Kidney epithelial cell (primary cell): Measurements from ENCODE around the gene CYBC1. TPM values are rescaled to one million over a fixed set of nuclear protein-coding genes. Genes with fewer than 3 reads are reported as not detected.

Experiments used
- DNase-seq: peaks from one replicate; pipeline ENCODE4 v3.0.0-alpha.2; 2010; ENCODE audit warnings: low read depth
- H3K27me3 ChIP-seq: 2 replicates; pipeline ENCODE4 v1.6.0; 2011; ENCODE audit warnings: low read length; ENCODE audit not compliant: control insufficient read depth, insufficient read depth
- H3K36me3 ChIP-seq: 2 replicates; pipeline ENCODE4 v1.5.1; 2011; ENCODE audit warnings: low read length; ENCODE audit not compliant: control insufficient read depth, insufficient read depth
- H3K4me3 ChIP-seq: 2 replicates; pipeline ENCODE4 v1.5.1; 2011; ENCODE audit warnings: low read depth, mild to moderate bottlenecking, control low read depth, low read length
- CTCF ChIP-seq: IDR thresholded peaks from 2 replicates; pipeline ENCODE4 v1.5.1; 2011; ENCODE audit warnings: mild to moderate bottlenecking, moderate library complexity, low read length, control low read depth, inconsistent platforms; ENCODE audit not compliant: insufficient read depth, poor library complexity, severe bottlenecking
- total RNA-seq: library from RNA; depleted of rRNA; stranded (reverse); fragments of >200 nt; gene quantifications from 2 replicates; pipeline ENCODE4 v1.2.3, GENCODE V29; 2015

The CYBC1 gene
- total RNA-seq, 1 donor from 2014 or later = 76.0 TPM

GRCh38 chr17:82490512-82491195 is 40.1 kb upstream of the CYBC1 start:
- no peak for DNase-seq
- TF ChIP-seq CTCF = no peak
- no peaks in the 10 kb centered on the region for H3K27me3 ChIP-seq
- H3K4me3 ChIP-seq = no peak overlapping the region
- no peaks in the 10 kb centered on the region for H3K36me3 ChIP-seq

- H3K4me3 ChIP-seq = no peak overlapping the region
- TF ChIP-seq CTCF = no peak
- DNase-seq = no peak
- no peaks in the 10 kb centered on the region for H3K27me3 ChIP-seq
- no peaks in the 10 kb centered on the region for H3K36me3 ChIP-seq
These were observed 39.4 kb upstream of the CYBC1 start for GRCh38 chr17:82489851-82490511.

- H3K4me3 ChIP-seq = no peak overlapping the region
- no peak for DNase-seq
- TF ChIP-seq CTCF = no peak
- H3K36me3 ChIP-seq = no peaks in the 10 kb centered on the region
- H3K27me3 ChIP-seq = no peaks in the 10 kb centered on the region
These were observed 38.6 kb upstream of the CYBC1 start for GRCh38 chr17:82489117-82489516.

GRCh38 chr17:82487910-82488309 is 37.4 kb upstream of the CYBC1 start:
- DNase-seq = no peak
- no peak overlapping the region for H3K4me3 ChIP-seq
- no peak for TF ChIP-seq CTCF
- no peaks in the 10 kb centered on the region for H3K36me3 ChIP-seq
- H3K27me3 ChIP-seq = no peaks in the 10 kb centered on the region

- Histone ChIP-seq H3K4me3 (no peak overlapping the region), H3K36me3 (no peaks in the 10 kb centered on the region), H3K27me3 (no peaks in the 10 kb centered on the region)
- no peak for TF ChIP-seq CTCF
- DNase-seq = no peak
These were observed 35.9 kb upstream of the CYBC1 start for GRCh38 chr17:82486231-82487094.
